Fibroblast of lung (primary cell): Measurements from ENCODE around the gene CLPTM1. TPM values are rescaled to one million over a fixed set of nuclear protein-coding genes. Genes with fewer than 3 reads are reported as not detected.

Experiments
- DNase-seq, 2 donors: peaks; one replicate each; pipeline versions ENCODE4 v3.0.0 to v3.0.0-alpha.2; 2010; ENCODE audit warnings: low read depth in 2 of 2
- H2AFZ ChIP-seq: 2 replicates; pipeline ENCODE4 v1.5.1; 2012; ENCODE audit warnings: low read length, control low read depth, inconsistent platforms
- H3K27ac ChIP-seq: 2 replicates; pipeline ENCODE4 v1.5.1; 2011; ENCODE audit warnings: low read length, control low read depth; ENCODE audit not compliant: insufficient read depth
- H3K27me3 ChIP-seq: 2 replicates; pipeline ENCODE4 v1.5.1; 2011; ENCODE audit warnings: mild to moderate bottlenecking, low read length; ENCODE audit not compliant: control insufficient read depth, insufficient read depth
- H3K36me3 ChIP-seq: 2 replicates; pipeline ENCODE4 v1.5.1; 2011; ENCODE audit warnings: low read length; ENCODE audit not compliant: control insufficient read depth, insufficient read depth
- H3K4me1 ChIP-seq: 2 replicates; pipeline ENCODE4 v1.5.1; 2011; ENCODE audit warnings: low read length; ENCODE audit not compliant: control insufficient read depth, insufficient read depth; ENCODE audit errors: extremely low read depth
- H3K4me2 ChIP-seq: 2 replicates; pipeline ENCODE4 v1.5.1; 2011; ENCODE audit warnings: low read length, control low read depth; ENCODE audit not compliant: insufficient read depth; ENCODE audit errors: extremely low read depth
- H3K4me3 ChIP-seq, 4 experiments: fragments of 200-600 bp in 1 of 4; sonication (generic) in 1 of 4; replicated peaks in 1 of 4; 2 replicates each; pipeline ENCODE4 v1.5.1; 2011 to 2016; ENCODE audit warnings: low read length in 4 of 4, low read depth in 3 of 4, mild to moderate bottlenecking in 3 of 4, control low read depth in 2 of 4, inconsistent platforms in 1 of 4, mixed read lengths in 1 of 4; ENCODE audit not compliant: insufficient read depth in 1 of 4; ENCODE audit errors: control extremely low read depth in 1 of 4
- H3K79me2 ChIP-seq: 2 replicates; pipeline ENCODE4 v1.5.1; 2012; ENCODE audit warnings: mild to moderate bottlenecking, low read length, inconsistent platforms; ENCODE audit not compliant: control insufficient read depth, insufficient read depth
- H3K9ac ChIP-seq: 2 replicates; pipeline ENCODE4 v1.5.1; 2011; ENCODE audit warnings: mild to moderate bottlenecking, low read length, control low read depth; ENCODE audit not compliant: insufficient read depth
- H3K9me3 ChIP-seq: 2 replicates; pipeline ENCODE4 v1.5.1; 2012; ENCODE audit warnings: low read depth, low read length; ENCODE audit not compliant: control insufficient read depth, insufficient read depth
- H4K20me1 ChIP-seq: 2 replicates; pipeline ENCODE4 v1.5.1; 2011; ENCODE audit warnings: low read length; ENCODE audit not compliant: control insufficient read depth, insufficient read depth; ENCODE audit errors: extremely low read depth
- CTCF ChIP-seq, 2 donors: IDR thresholded peaks in 1 of 2; conservative IDR thresholded peaks in 1 of 2; 1 replicate in 1 of 2; 2 replicates in 1 of 2; pipeline ENCODE4 v1.5.1; 2011 to 2012; ENCODE audit warnings: low read length in 2 of 2, control low read depth in 1 of 2, inconsistent platforms in 1 of 2, low read depth in 1 of 2, mild to moderate bottlenecking in 1 of 2
- EZH2 ChIP-seq: IDR thresholded peaks from 2 replicates; pipeline ENCODE4 v1.5.1; 2012; ENCODE audit warnings: low read length, control low read depth, mild to moderate bottlenecking; ENCODE audit errors: missing control alignments
- polyA plus RNA-seq, 2 donors: library from polyadenylated mRNA; depleted of rRNA in 1 of 2; stranded (reverse) in 1 of 2; unstranded in 1 of 2; fragments of >200 nt; gene quantifications; 2 replicates each; pipeline ENCODE4 v1.2.1, GENCODE V29; 2011 to 2012; ENCODE audit warnings: missing spikeins in 1 of 2
- total RNA-seq: library from RNA; depleted of rRNA; stranded (reverse); fragments of >200 nt; gene quantifications from 2 replicates; pipeline ENCODE4 v1.2.1, GENCODE V29; 2014

CLPTM1 gene
- total and polyA plus RNA-seq, 2 donors (not counting 1 experiment from before 2014, with no cell fraction given), result 46.7 to 54.4 TPM

GRCh38 chr19:45035755-45036154, 80.6 kb downstream of the CLPTM1 start:
- no peak for DNase-seq
- TF ChIP-seq CTCF (conservative IDR thresholded peaks at IDR 0.05 in 1 of 2, IDR thresholded peaks at IDR 0.05 in 1 of 2; ENCODE audit: low read depth in 1 of 2, low read length in 2 of 2), result no peak
- TF ChIP-seq EZH2, result no peak
- peaks cover 1% of the 10 kb centered on the region for H3K36me3 ChIP-seq

GRCh38 chr19:45037393-45038169, 82.4 kb downstream of the CLPTM1 start:
- no peaks in the 10 kb centered on the region for H4K20me1 ChIP-seq
- H3K79me2 ChIP-seq, result peaks cover 29% of the 10 kb centered on the region
- H3K9ac ChIP-seq, result no peak overlapping the region
- peaks cover 7% of the 10 kb centered on the region for H3K4me1 ChIP-seq
- no peak overlapping the region for H3K4me3 ChIP-seq
- TF ChIP-seq CTCF (conservative IDR thresholded peaks at IDR 0.05 in 1 of 2, IDR thresholded peaks at IDR 0.05 in 1 of 2; ENCODE audit: low read depth in 1 of 2, low read length in 2 of 2) (no peak), EZH2 (no peak)
- no peaks in the 10 kb centered on the region for H3K27me3 ChIP-seq
- H3K27ac ChIP-seq, result no peak overlapping the region
- DNase-seq, result no peak
- H3K36me3 ChIP-seq, result peaks cover 10% of the 10 kb centered on the region
- H2AFZ ChIP-seq, result no peak overlapping the region
- H3K9me3 ChIP-seq, result no peaks in the 10 kb centered on the region
- no peak overlapping the region for H3K4me2 ChIP-seq

More at GRCh38 chr19:45035755-45036154, 80.6 kb downstream of the CLPTM1 start:
- Histone ChIP-seq H3K27me3 (no peaks in the 10 kb centered on the region), H3K9ac (no peak overlapping the region), H3K79me2 (peaks cover 15% of the 10 kb centered on the region), H4K20me1 (no peaks in the 10 kb centered on the region), H3K4me1 (peaks cover 7% of the 10 kb centered on the region), H3K9me3 (no peaks in the 10 kb centered on the region), H3K4me3 (no peak overlapping the region), H3K4me2 (no peak overlapping the region), H2AFZ (no peak overlapping the region), H3K27ac (no peak overlapping the region)

GRCh38 chr19:45038931-45039893, 84.0 kb downstream of the CLPTM1 start, which contains the start of gene CLASRP:
TSS of gene CLASRP (plus strand) at chr19:45039045. CDS start at chr19:45040213, 1,168 bp downstream.
- peak within 1 kb of the TSS; percentile 99 for H3K9ac ChIP-seq
- TF ChIP-seq EZH2, result no peak
- peak in 1 of 2 donors; percentile 8 for TF ChIP-seq CTCF (conservative IDR thresholded peaks at IDR 0.05 in 1 of 2, IDR thresholded peaks at IDR 0.05 in 1 of 2; ENCODE audit: low read depth in 1 of 2, low read length in 2 of 2)
- peaks cover 7% of the 10 kb centered on the region for H3K4me1 ChIP-seq
- DNase-seq, result peak; percentile 85 to 92
- peaks cover 33% of the 10 kb centered on the region for H3K79me2 ChIP-seq
- peak within 1 kb of the TSS; percentile 98 for H3K27ac ChIP-seq
- H3K9me3 ChIP-seq, result no peaks in the 10 kb centered on the region
- peak within 1 kb of the TSS; percentile 82 to 92 (median 87) for H3K4me3 ChIP-seq
- H3K27me3 ChIP-seq, result no peaks in the 10 kb centered on the region
- peaks cover 11% of the 10 kb centered on the region for H3K36me3 ChIP-seq
- H4K20me1 ChIP-seq, result no peaks in the 10 kb centered on the region
- H2AFZ ChIP-seq, result peak within 1 kb of the TSS; percentile 84
- peak within 1 kb of the TSS; percentile 98 for H3K4me2 ChIP-seq
